ENCODE results near the gene FSTL1.
A peak's percentile ranks its signal among the peaks of the same experiment; 100 is the strongest.

The FSTL1 gene

GRCh38 chr3:120440001-120440703, 10.6 kb downstream of the FSTL1 start:
- peak overlapping the region; percentile 85 for H3K27ac ChIP-seq (ENCODE audit: low read depth, low read length, severe bottlenecking)
- H3K9me3 ChIP-seq (ENCODE audit: control insufficient read depth, low read length) = no peaks in the 10 kb centered on the region
- H3K4me3 ChIP-seq (ENCODE audit: extremely low read depth, insufficient read depth, low read length, poor library complexity, severe bottlenecking) = no peak overlapping the region
- WGBS, 2 experiments (ENCODE audit: insufficient coverage in 2 of 2) = 97 to 100% methylated on average over 4 of the region's 5 CpGs
- peaks cover 79% of the 10 kb centered on the region for H3K36me3 ChIP-seq (ENCODE audit: control insufficient read depth, insufficient read depth, low read length)
- peaks cover 57% of the 10 kb centered on the region for H3K4me1 ChIP-seq (ENCODE audit: control insufficient read depth, insufficient read depth, low read length, poor library complexity, severe bottlenecking)

- 75 to 77% methylated on average over 7 to 9 of the region's 10 CpGs for WGBS, 2 experiments (ENCODE audit: insufficient coverage in 2 of 2)
- peak overlapping the region; percentile 85 for H3K27ac ChIP-seq (ENCODE audit: low read depth, low read length, severe bottlenecking)
- peaks cover 66% of the 10 kb centered on the region for H3K4me1 ChIP-seq (ENCODE audit: control insufficient read depth, insufficient read depth, low read length, poor library complexity, severe bottlenecking)
- H3K9me3 ChIP-seq (ENCODE audit: control insufficient read depth, low read length) = no peaks in the 10 kb centered on the region
- H3K4me3 ChIP-seq (ENCODE audit: extremely low read depth, insufficient read depth, low read length, poor library complexity, severe bottlenecking) = no peak overlapping the region
- H3K36me3 ChIP-seq (ENCODE audit: control insufficient read depth, insufficient read depth, low read length) = peaks cover 77% of the 10 kb centered on the region
These were observed 12.0 kb downstream of the FSTL1 start for GRCh38 chr3:120438665-120439370.

GRCh38 chr3:120438216-120438615, 12.6 kb downstream of the FSTL1 start:
- peaks cover 71% of the 10 kb centered on the region for H3K4me1 ChIP-seq (ENCODE audit: control insufficient read depth, insufficient read depth, low read length, poor library complexity, severe bottlenecking)
- no peak overlapping the region for H3K27ac ChIP-seq (ENCODE audit: low read depth, low read length, severe bottlenecking)
- no peak overlapping the region for H3K4me3 ChIP-seq (ENCODE audit: extremely low read depth, insufficient read depth, low read length, poor library complexity, severe bottlenecking)
- WGBS, 2 experiments (ENCODE audit: insufficient coverage in 2 of 2) = 80 to 100% methylated on average over 2 to 3 of the region's 4 CpGs
- H3K36me3 ChIP-seq (ENCODE audit: control insufficient read depth, insufficient read depth, low read length) = peaks cover 77% of the 10 kb centered on the region
- no peaks in the 10 kb centered on the region for H3K9me3 ChIP-seq (ENCODE audit: control insufficient read depth, low read length)

- Histone ChIP-seq H3K36me3 (ENCODE audit: control insufficient read depth, insufficient read depth, low read length) (peaks cover 81% of the 10 kb centered on the region), H3K9me3 (ENCODE audit: control insufficient read depth, low read length) (no peaks in the 10 kb centered on the region), H3K27ac (ENCODE audit: low read depth, low read length, severe bottlenecking) (no peak overlapping the region), H3K4me1 (ENCODE audit: control insufficient read depth, insufficient read depth, low read length, poor library complexity, severe bottlenecking) (peaks cover 74% of the 10 kb centered on the region), H3K4me3 (ENCODE audit: extremely low read depth, insufficient read depth, low read length, poor library complexity, severe bottlenecking) (no peak overlapping the region)
- WGBS, 2 experiments (ENCODE audit: insufficient coverage in 2 of 2) = 95 to 100% methylated on average over 2 of the region's 2 CpGs
These were observed 13.2 kb downstream of the FSTL1 start for GRCh38 chr3:120437559-120437958.

- H3K36me3 ChIP-seq (ENCODE audit: control insufficient read depth, insufficient read depth, low read length) = peaks cover 81% of the 10 kb centered on the region
- H3K9me3 ChIP-seq (ENCODE audit: control insufficient read depth, low read length) = no peaks in the 10 kb centered on the region
- no peak overlapping the region for H3K4me3 ChIP-seq (ENCODE audit: extremely low read depth, insufficient read depth, low read length, poor library complexity, severe bottlenecking)
- peaks cover 79% of the 10 kb centered on the region for H3K4me1 ChIP-seq (ENCODE audit: control insufficient read depth, insufficient read depth, low read length, poor library complexity, severe bottlenecking)
- WGBS, 2 experiments (ENCODE audit: insufficient coverage in 2 of 2) = 52 to 81% methylated on average over 2 to 4 of the region's 4 CpGs
- peak overlapping the region; percentile 79 for H3K27ac ChIP-seq (ENCODE audit: low read depth, low read length, severe bottlenecking)
These were observed 14.2 kb downstream of the FSTL1 start for GRCh38 chr3:120436523-120437050.

- WGBS, 2 experiments (ENCODE audit: insufficient coverage in 2 of 2) = 100% methylated on average over 1 of the region's 4 CpGs; no CpG with 5 or more reads in 1 of the 2 experiments
- no peak overlapping the region for H3K4me3 ChIP-seq (ENCODE audit: extremely low read depth, insufficient read depth, low read length, poor library complexity, severe bottlenecking)
- H3K27ac ChIP-seq (ENCODE audit: low read depth, low read length, severe bottlenecking) = peak overlapping the region; percentile 79
- peaks cover 77% of the 10 kb centered on the region for H3K4me1 ChIP-seq (ENCODE audit: control insufficient read depth, insufficient read depth, low read length, poor library complexity, severe bottlenecking)
- H3K9me3 ChIP-seq (ENCODE audit: control insufficient read depth, low read length) = no peaks in the 10 kb centered on the region
- peaks cover 81% of the 10 kb centered on the region for H3K36me3 ChIP-seq (ENCODE audit: control insufficient read depth, insufficient read depth, low read length)
These were observed 15.2 kb downstream of the FSTL1 start for GRCh38 chr3:120435621-120436020.

- 94 to 100% methylated on average over 4 of the region's 4 CpGs for WGBS, 2 experiments (ENCODE audit: insufficient coverage in 2 of 2)
- Histone ChIP-seq H3K4me1 (ENCODE audit: control insufficient read depth, insufficient read depth, low read length, poor library complexity, severe bottlenecking) (peaks cover 72% of the 10 kb centered on the region), H3K36me3 (ENCODE audit: control insufficient read depth, insufficient read depth, low read length) (peaks cover 83% of the 10 kb centered on the region), H3K9me3 (ENCODE audit: control insufficient read depth, low read length) (no peaks in the 10 kb centered on the region), H3K27ac (ENCODE audit: low read depth, low read length, severe bottlenecking) (no peak overlapping the region), H3K4me3 (ENCODE audit: extremely low read depth, insufficient read depth, low read length, poor library complexity, severe bottlenecking) (no peak overlapping the region)
These were observed 17.0 kb downstream of the FSTL1 start for GRCh38 chr3:120433662-120434331.

- peak overlapping the region; percentile 80 for H3K27ac ChIP-seq (ENCODE audit: low read depth, low read length, severe bottlenecking)
- no peaks in the 10 kb centered on the region for H3K9me3 ChIP-seq (ENCODE audit: control insufficient read depth, low read length)
- H3K4me3 ChIP-seq (ENCODE audit: extremely low read depth, insufficient read depth, low read length, poor library complexity, severe bottlenecking) = no peak overlapping the region
- peaks cover 64% of the 10 kb centered on the region for H3K4me1 ChIP-seq (ENCODE audit: control insufficient read depth, insufficient read depth, low read length, poor library complexity, severe bottlenecking)
- 83 to 90% methylated on average over 4 of the region's 4 CpGs for WGBS, 2 experiments (ENCODE audit: insufficient coverage in 2 of 2)
- peaks cover 81% of the 10 kb centered on the region for H3K36me3 ChIP-seq (ENCODE audit: control insufficient read depth, insufficient read depth, low read length)
These were observed 18.5 kb downstream of the FSTL1 start for GRCh38 chr3:120432150-120432860.

GRCh38 chr3:120429921-120430361, 20.9 kb downstream of the FSTL1 start:
- peak overlapping the region; percentile 47 for H3K27ac ChIP-seq (ENCODE audit: low read depth, low read length, severe bottlenecking)
- peaks cover 43% of the 10 kb centered on the region for H3K4me1 ChIP-seq (ENCODE audit: control insufficient read depth, insufficient read depth, low read length, poor library complexity, severe bottlenecking)
- whole genome bisulfite sequencing, 2 experiments (ENCODE audit: insufficient coverage in 2 of 2) = 87 to 92% methylated on average over 1 of the region's 1 CpG
- H3K4me3 ChIP-seq (ENCODE audit: extremely low read depth, insufficient read depth, low read length, poor library complexity, severe bottlenecking) = no peak overlapping the region
- peaks cover 92% of the 10 kb centered on the region for H3K36me3 ChIP-seq (ENCODE audit: control insufficient read depth, insufficient read depth, low read length)
- H3K9me3 ChIP-seq (ENCODE audit: control insufficient read depth, low read length) = no peaks in the 10 kb centered on the region

GRCh38 chr3:120428924-120429323, 21.9 kb downstream of the FSTL1 start:
- Histone ChIP-seq H3K27ac (ENCODE audit: low read depth, low read length, severe bottlenecking) (peak overlapping the region; percentile 11), H3K36me3 (ENCODE audit: control insufficient read depth, insufficient read depth, low read length) (peaks cover 91% of the 10 kb centered on the region), H3K9me3 (ENCODE audit: control insufficient read depth, low read length) (no peaks in the 10 kb centered on the region), H3K4me1 (ENCODE audit: control insufficient read depth, insufficient read depth, low read length, poor library complexity, severe bottlenecking) (peaks cover 38% of the 10 kb centered on the region), H3K4me3 (ENCODE audit: extremely low read depth, insufficient read depth, low read length, poor library complexity, severe bottlenecking) (no peak overlapping the region)
- WGBS, 2 experiments (ENCODE audit: insufficient coverage in 2 of 2) = 67 to 90% methylated on average over 1 of the region's 2 CpGs
